Measurements from ENCODE around the gene BCL6.
A peak's percentile ranks its signal among the peaks of the same experiment; 100 is the strongest.

The BCL6 gene

GRCh38 chr3:187759601-187760000, 14.3 kb upstream of the BCL6 start:
- no peak for DNase-seq

GRCh38 chr3:187758318-187758955, 13.2 kb upstream of the BCL6 start:
- DNase-seq, result no peak

- no peak for DNase-seq
Measured at GRCh38 chr3:187753516-187753915, 8.2 kb upstream of the BCL6 start.

GRCh38 chr3:187750513-187751123, 5.3 kb upstream of the BCL6 start:
- DNase-seq, result no peak

GRCh38 chr3:187750006-187750512, 4.8 kb upstream of the BCL6 start:
- DNase-seq, result no peak

- DNase-seq, result peak; percentile 90
Measured at GRCh38 chr3:187748050-187748481, 2.8 kb upstream of the BCL6 start.

- DNase-seq, result no peak
Measured at GRCh38 chr3:187747506-187747905, 2.2 kb upstream of the BCL6 start.

GRCh38 chr3:187746442-187747281, 1.4 kb upstream of the BCL6 start:
- DNase-seq, result no peak

GRCh38 chr3:187746059-187746441, 782 bp upstream of the BCL6 start:
- peak; percentile 12 for DNase-seq

- DNase-seq, result peak; percentile 47
Measured at GRCh38 chr3:187744169-187745151, 808 bp downstream of the BCL6 start.

- DNase-seq, result peak; percentile 31
Measured at GRCh38 chr3:187743195-187744141, 1.8 kb downstream of the BCL6 start.

GRCh38 chr3:187742351-187743171, 2.7 kb downstream of the BCL6 start:
- DNase-seq, result no peak

- peak; percentile 60 for DNase-seq
Measured at GRCh38 chr3:187741403-187742350, 3.6 kb downstream of the BCL6 start.

- peak; percentile 60 for DNase-seq
Measured at GRCh38 chr3:187740421-187741399, 4.6 kb downstream of the BCL6 start.

GRCh38 chr3:187739561-187740332, 5.5 kb downstream of the BCL6 start:
- peak; percentile 71 for DNase-seq

- DNase-seq, result no peak
Measured at GRCh38 chr3:187739094-187739560, 6.1 kb downstream of the BCL6 start.

All from NCI-H82 (cell line).